Measurements from ENCODE around the gene MTG2.

Gene MTG2, protein sequence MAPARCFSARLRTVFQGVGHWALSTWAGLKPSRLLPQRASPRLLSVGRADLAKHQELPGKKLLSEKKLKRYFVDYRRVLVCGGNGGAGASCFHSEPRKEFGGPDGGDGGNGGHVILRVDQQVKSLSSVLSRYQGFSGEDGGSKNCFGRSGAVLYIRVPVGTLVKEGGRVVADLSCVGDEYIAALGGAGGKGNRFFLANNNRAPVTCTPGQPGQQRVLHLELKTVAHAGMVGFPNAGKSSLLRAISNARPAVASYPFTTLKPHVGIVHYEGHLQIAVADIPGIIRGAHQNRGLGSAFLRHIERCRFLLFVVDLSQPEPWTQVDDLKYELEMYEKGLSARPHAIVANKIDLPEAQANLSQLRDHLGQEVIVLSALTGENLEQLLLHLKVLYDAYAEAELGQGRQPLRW

DNA sequence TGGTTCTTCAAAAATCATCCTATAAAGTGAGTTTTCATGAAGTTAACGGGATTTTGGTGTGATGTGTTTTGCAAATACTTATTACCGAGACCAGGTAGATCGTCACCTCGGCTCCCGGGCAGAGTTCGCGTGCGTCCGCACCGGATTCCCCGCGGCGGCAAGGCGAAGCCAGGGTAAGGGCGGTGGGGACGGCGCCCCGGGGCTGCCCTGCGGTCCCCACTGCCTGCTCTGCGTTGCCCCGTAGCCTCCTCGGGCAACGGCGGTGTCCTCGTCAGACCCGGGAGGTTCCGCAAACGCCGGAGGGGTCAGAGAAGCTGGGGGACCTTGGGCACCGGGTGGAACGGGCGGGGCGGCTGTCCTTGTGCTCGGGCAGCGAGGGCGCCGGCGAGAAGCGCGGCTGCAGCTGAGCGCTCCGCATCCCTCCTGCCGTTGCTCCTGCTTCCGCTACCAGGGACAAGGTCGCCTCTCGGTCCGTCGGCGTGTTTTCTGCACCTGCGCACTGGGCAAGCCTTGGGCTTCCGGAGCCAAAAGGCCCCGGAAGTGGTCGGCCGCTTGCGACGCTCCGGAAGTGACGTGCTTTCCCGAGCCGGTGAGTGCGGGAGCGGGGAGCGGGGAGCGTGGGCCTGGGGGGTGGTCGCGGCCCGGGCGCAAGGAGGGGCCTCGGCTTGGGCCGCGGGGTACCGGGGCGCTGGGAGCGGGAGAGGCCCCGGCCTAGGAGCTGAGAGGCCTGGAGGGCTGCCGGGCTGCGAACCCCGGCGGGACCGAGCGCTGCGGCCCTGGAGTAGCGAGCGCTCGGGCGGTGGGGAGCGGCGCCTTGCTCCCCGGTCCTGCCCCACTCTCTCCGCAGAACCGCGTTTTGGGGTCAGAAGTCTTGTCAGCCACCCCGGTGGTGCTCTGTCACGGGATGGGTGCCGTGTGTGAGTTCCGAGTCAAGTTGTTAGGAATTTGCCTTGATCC lies at the start of gene MTG2:
Gene MTG2 (plus strand): TSS at position 560 of the 957 bp plus-strand sequence. CDS start 10,393 bp downstream, outside the sequence.
- DNase-seq (ENCODE audit: low spot score in 2 of 2), result peak; percentile 85 to 88
- Mint-ChIP-seq H3K4me3 (peak within 1 kb of the TSS; percentile 97), H3K36me3 (peaks cover 2% of the 10 kb centered on the region), H3K9me3 (no peaks in the 10 kb centered on the region), H3K4me1 (peaks cover 28% of the 10 kb centered on the region), H3K27ac (peak within 1 kb of the TSS; percentile 99), H3K27me3 (no peaks in the 10 kb centered on the region)
- peak; percentile 93 for ATAC-seq (ENCODE audit: low read depth)

DNA sequence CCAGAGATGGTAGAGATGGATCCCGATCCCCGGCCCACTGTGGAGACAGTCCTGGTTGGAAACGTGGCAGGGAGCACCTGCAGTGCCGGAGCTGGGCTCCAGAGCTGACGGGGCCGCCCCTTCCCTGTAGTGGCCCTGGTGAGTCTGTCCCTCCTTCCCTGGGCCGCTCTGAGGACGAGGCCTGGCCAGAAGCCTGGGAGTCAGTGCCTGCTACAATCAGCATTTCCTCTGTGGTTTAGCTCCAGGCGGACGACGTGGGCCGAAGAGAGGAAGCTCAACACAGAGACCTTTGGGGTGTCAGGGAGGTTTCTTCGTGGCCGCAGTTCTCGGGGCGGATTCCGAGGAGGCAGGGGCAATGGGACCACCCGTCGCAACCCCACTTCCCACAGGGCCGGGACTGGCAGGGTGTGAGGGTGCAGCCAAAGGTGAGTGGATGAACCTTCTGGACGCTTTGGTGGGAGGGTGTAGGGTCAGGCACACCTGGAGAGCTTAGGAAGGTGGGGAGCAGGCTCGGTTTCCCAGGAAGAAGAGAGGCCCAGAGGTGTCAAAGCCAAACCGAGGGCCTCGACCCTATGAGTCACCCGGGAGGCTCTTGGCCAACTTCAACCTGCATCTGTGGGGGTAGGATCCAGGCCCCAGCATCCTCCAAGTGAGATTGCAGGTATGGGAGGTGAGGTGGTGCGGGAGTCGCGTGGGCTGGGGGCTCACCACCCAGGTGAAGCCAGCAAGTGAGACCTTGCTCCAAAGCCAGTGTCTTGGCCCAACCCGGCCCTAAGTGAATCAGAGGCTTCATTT lies 49.6 kb upstream of the MTG2 start:
- ATAC-seq (ENCODE audit: low read depth) (no peak), DNase-seq (ENCODE audit: low spot score in 2 of 2) (no peak)
- H3K36me3 Mint-ChIP-seq, result peaks cover 38% of the 10 kb centered on the region
- H3K9me3 Mint-ChIP-seq, result no peaks in the 10 kb centered on the region
- peaks cover 23% of the 10 kb centered on the region for H3K4me1 Mint-ChIP-seq
- no peaks in the 10 kb centered on the region for H3K27me3 Mint-ChIP-seq
- H3K4me3 Mint-ChIP-seq, result no peak overlapping the region
- no peak overlapping the region for H3K27ac Mint-ChIP-seq

DNA sequence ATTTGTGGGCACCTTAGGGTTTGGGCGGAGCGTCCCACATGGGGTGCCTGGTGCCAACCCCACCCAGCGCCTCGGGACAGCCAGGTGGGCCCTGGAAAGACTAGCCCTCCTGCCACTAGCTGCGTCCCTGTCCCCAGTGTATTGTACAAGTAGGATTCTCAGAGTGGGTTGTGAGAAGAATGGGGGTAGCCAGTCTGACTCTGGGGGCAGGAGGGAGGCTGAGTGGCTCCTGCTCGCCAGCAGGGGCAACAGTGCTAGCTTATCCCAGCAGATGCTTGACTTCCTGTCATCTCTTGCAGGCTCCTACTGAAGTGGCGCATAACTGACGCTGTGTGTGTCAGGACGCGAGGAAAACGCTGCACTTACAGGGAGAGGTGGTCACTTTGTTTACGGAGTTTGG lies 49.0 kb upstream of the MTG2 start:
- Mint-ChIP-seq H3K27ac (peak overlapping the region; percentile 24), H3K4me3 (no peak overlapping the region)

DNA sequence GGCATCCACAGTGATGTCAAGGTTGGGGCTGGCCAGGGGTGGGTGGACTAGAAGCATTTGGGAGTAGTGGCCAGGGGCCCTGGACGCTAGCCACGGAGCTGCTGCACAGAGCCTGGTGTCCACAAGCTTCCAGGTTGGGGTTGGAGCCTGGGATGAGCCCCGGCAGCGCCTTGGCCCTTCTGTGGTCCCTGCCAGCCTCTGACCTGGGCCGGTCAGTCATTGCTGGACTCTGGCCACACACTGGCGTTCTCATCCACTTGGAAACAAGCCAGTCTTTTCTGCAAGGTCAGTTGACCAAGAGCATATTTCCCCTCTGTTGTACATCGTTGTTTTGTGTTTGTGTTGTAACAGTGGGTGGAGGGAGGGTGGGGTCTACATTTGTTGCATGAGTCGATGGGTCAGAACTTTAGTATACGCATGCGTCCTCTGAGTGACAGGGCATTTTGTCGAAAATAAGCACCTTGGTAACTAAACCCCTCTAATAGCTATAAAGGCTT lies 48.0 kb upstream of the MTG2 start:
- ATAC-seq (ENCODE audit: low read depth), result no peak
- H3K27ac Mint-ChIP-seq, result no peak overlapping the region
- H3K9me3 Mint-ChIP-seq, result no peaks in the 10 kb centered on the region
- H3K27me3 Mint-ChIP-seq, result no peaks in the 10 kb centered on the region
- no peak overlapping the region for H3K4me3 Mint-ChIP-seq
- peaks cover 38% of the 10 kb centered on the region for H3K36me3 Mint-ChIP-seq
- DNase-seq (ENCODE audit: low spot score in 2 of 2), result no peak
- H3K4me1 Mint-ChIP-seq, result peaks cover 23% of the 10 kb centered on the region

More for the DNA sequence above, 49.0 kb upstream of the MTG2 start:
- no peaks in the 10 kb centered on the region for H3K27me3 Mint-ChIP-seq
- H3K36me3 Mint-ChIP-seq, result peaks cover 36% of the 10 kb centered on the region
- ATAC-seq (ENCODE audit: low read depth), result peak; percentile 23
- peaks cover 23% of the 10 kb centered on the region for H3K4me1 Mint-ChIP-seq
- no peaks in the 10 kb centered on the region for H3K9me3 Mint-ChIP-seq
- DNase-seq (ENCODE audit: low spot score in 2 of 2), result no peak

DNA sequence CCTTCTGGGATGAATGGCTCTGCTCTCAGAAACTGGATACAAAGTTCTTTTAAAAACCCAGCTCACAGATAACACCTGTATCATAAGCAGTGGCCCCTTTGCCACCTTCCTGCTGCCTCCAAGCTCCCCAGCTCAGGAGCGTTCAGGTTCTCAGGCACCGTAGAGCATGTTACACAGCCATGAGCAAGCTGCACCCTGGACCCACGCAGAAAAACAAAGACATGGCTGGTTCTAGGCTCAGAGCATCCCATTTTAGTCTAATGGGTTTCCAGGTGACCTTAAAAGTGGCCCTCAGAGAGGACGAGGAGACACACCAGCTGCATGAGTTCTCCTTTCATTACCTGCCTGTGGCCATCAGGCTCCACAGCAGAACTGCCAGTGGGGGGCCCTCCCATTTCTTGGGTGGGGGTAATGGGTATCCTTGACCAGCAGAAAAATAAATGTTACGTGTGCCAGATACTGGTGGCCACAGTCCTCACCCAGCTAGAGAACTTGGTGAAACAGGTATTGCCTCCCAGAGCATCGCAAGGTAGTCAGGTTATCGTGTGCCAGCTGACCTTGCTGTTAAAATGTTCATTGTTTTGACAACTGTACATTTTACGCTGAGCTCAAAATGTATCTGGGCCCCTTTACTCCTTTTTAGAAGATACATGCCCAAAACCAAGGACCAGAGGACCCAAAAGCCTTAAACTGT lies 47.1 kb upstream of the MTG2 start:
- Mint-ChIP-seq H3K27me3 (no peaks in the 10 kb centered on the region), H3K4me1 (peaks cover 20% of the 10 kb centered on the region), H3K36me3 (peaks cover 35% of the 10 kb centered on the region), H3K4me3 (no peak overlapping the region), H3K27ac (no peak overlapping the region), H3K9me3 (no peaks in the 10 kb centered on the region)
- ATAC-seq (ENCODE audit: low read depth), result no peak
- no peak for DNase-seq (ENCODE audit: low spot score in 2 of 2)

DNA sequence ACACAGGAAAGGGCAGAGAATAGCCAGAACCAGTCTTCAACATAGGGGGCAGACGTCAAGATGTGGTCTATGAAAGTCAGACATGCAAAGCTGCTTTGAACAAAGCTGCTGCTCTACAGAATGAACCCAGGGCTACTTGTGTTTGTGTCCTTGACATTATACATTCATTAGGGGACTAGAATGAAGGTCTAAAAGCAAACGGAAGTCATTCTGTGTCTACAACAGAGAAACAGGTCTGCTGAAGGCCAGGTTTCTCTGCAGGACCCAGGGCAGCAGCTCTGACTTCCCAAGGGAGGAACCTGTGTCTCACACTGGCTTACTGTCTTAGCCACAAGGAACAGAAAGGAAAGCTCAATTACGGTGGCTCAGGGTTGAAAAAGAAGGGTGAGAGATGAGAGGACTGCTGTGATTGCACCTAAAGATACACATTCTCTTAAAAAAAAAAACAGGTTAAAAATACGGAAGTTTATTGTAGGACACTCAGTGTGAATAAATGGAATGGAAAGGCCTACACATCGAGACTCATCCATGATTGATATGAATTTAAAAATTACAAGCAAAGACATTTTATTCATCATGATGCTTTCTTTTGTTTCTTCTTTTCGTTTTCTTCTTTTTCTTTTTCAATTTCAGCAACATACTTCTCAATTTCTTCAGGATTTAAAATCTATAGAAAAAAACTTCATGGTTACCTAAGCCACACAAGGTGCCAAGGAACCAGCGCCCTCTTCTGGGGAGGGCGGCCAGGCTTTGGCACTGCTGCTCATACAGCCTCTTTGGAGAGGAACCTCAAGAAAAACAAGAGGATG lies 46.3 kb upstream of the MTG2 start:
- Mint-ChIP-seq H3K4me1 (peaks cover 25% of the 10 kb centered on the region), H3K36me3 (peaks cover 30% of the 10 kb centered on the region), H3K27me3 (no peaks in the 10 kb centered on the region), H3K27ac (no peak overlapping the region), H3K9me3 (no peaks in the 10 kb centered on the region), H3K4me3 (no peak overlapping the region)
- ATAC-seq (ENCODE audit: low read depth), result peak; percentile 90
- DNase-seq (ENCODE audit: low spot score in 2 of 2), result peak; percentile 60 to 62

DNA sequence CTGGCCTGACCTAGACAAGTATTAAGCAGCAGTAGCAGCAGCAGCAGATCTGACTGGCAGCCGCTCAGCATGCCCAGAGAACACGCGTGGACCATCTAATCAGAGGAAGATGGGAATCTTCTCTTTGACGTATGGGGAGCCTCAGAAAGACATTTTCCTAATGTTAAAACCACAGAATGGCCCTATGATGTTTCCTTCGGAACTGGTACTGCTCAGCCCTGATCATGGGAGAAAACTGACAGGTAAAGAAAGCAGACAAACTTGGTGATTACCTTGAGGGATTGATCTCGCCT lies 45.8 kb upstream of the MTG2 start:
- Mint-ChIP-seq H3K27ac (no peak overlapping the region), H3K27me3 (no peaks in the 10 kb centered on the region), H3K4me1 (peaks cover 31% of the 10 kb centered on the region), H3K9me3 (no peaks in the 10 kb centered on the region), H3K4me3 (no peak overlapping the region), H3K36me3 (peaks cover 28% of the 10 kb centered on the region)
- DNase-seq (ENCODE audit: low spot score in 2 of 2) (no peak), ATAC-seq (ENCODE audit: low read depth) (no peak)

DNA sequence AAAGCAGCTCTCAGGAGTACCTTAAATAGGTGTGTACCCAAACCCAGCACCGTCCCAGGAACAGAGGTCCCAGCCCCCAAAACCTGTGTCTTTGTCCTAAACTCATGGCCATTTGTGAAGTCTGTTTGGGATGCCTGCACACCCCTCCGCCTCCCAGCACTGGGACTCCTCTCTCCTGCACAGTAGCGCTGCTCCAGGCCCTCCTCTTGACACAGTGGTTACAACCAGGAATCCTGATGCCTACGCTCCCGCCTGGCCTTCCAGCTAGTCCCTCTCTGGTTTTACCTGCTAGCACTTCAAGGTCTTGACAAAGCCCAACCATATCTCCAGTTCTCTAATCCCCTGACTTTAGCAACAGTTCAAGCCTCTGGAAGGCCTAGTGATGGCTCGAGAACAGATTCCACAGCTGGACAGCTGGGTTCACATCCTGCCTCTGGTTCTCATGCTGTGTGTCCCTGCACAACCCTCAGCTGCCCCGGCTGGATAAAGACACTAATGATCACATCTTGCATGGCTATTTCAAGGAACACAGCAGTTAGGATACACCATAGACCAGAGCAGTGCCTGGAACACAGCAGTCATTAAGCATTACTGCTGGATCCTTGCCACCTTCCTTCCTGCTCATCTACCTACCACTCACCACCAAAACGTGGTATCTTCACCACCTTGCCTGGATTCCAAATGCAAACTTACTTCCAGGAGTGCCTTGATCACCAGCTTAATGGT lies 45.2 kb upstream of the MTG2 start:
- Mint-ChIP-seq H3K27me3 (no peaks in the 10 kb centered on the region), H3K36me3 (peaks cover 25% of the 10 kb centered on the region), H3K4me1 (peaks cover 27% of the 10 kb centered on the region), H3K4me3 (no peak overlapping the region), H3K9me3 (no peaks in the 10 kb centered on the region), H3K27ac (no peak overlapping the region)
- ATAC-seq (ENCODE audit: low read depth), result no peak
- no peak for DNase-seq (ENCODE audit: low spot score in 2 of 2)

DNA sequence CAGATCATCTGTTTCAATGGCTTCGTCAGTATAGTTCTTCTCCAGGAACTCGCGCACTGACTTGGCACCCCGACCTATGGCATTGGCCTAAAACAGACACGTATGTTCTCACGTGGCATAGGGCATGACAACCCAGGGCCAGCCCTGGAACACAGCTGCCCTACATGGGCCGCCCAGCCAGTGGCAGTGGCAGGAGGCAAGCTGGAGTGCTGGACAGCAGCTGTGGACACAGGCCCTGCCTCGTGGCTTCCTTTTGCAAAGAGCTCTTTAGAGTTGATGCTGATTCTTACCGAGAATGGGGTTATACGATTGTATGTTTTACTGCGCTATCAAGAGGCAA lies 44.7 kb upstream of the MTG2 start:
- Mint-ChIP-seq H3K4me3 (no peak overlapping the region), H3K36me3 (peaks cover 25% of the 10 kb centered on the region)

DNA sequence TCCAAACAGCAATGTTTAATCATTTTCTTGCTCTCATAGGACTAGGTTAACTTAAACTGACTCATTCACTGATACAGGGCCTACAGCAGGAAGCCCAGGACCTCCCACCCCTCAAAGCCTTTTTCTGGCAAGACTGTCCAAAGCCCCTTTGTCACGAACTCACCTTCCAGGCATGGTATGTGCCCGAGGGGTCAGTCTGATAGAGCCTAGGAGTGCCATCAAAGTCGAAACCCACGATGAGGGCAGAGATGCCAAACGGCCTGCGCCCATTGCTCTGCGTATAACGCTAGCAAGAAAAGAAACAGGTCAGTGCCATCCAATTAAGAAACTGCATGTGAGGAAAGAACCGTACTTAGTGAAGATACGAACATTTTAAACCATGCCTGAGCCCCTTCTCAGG lies 43.9 kb upstream of the MTG2 start:
- Mint-ChIP-seq H3K36me3 (peaks cover 25% of the 10 kb centered on the region), H3K4me3 (no peak overlapping the region), H3K9me3 (no peaks in the 10 kb centered on the region), H3K4me1 (peaks cover 25% of the 10 kb centered on the region), H3K27ac (no peak overlapping the region), H3K27me3 (no peaks in the 10 kb centered on the region)
- no peak for ATAC-seq (ENCODE audit: low read depth)
- no peak for DNase-seq (ENCODE audit: low spot score in 2 of 2)

More for the DNA sequence above, 44.7 kb upstream of the MTG2 start:
- Mint-ChIP-seq H3K27ac (no peak overlapping the region), H3K27me3 (no peaks in the 10 kb centered on the region), H3K9me3 (no peaks in the 10 kb centered on the region), H3K4me1 (peaks cover 27% of the 10 kb centered on the region)
- no peak for DNase-seq (ENCODE audit: low spot score in 2 of 2)
- no peak for ATAC-seq (ENCODE audit: low read depth)

DNA sequence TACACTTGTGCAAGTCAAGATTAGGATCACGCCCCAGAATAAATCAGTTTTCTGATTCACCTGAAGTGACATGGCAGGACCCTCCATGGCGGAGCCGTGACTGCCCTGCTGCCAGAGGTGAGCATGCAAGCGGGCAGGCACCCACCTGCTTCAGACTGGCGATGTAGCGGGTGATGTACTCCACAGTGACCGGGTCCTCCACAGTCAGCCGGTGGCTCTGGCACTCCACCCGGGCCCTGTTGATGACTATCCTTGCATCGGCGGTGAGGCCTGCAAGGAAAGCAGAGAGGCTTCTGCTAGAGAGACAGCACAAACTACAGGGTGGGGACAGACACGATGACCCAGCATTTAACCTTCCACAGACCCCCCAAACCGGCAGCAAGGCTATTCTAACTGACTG lies 43.2 kb upstream of the MTG2 start:
- Mint-ChIP-seq H3K4me3 (no peak overlapping the region), H3K27ac (no peak overlapping the region), H3K9me3 (no peaks in the 10 kb centered on the region), H3K36me3 (peaks cover 22% of the 10 kb centered on the region), H3K27me3 (no peaks in the 10 kb centered on the region), H3K4me1 (peaks cover 25% of the 10 kb centered on the region)
- ATAC-seq (ENCODE audit: low read depth) (no peak), DNase-seq (ENCODE audit: low spot score in 2 of 2) (no peak)

DNA sequence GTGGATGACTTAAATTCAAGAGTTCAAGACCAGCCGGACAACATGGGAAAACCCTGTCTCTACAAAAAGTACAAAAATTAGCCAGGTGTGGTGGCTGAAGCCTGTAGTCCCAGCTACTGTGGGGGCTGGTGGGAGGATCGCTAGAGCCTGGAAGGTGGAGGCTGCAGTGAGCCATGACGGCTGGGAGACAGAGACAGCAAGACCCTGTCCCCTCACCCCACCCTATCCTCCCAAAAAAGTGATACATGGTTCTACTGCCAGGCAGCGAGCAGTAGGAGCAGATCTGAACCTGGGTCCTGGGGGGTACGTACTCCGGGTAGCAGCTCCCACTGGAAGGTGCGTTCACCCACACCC lies 41.8 kb upstream of the MTG2 start:
- Mint-ChIP-seq H3K27ac (peak overlapping the region; percentile 56), H3K27me3 (no peaks in the 10 kb centered on the region), H3K4me1 (peaks cover 35% of the 10 kb centered on the region), H3K9me3 (no peaks in the 10 kb centered on the region), H3K4me3 (no peak overlapping the region), H3K36me3 (peaks cover 22% of the 10 kb centered on the region)
- ATAC-seq (ENCODE audit: low read depth), result no peak
- no peak for DNase-seq (ENCODE audit: low spot score in 2 of 2)
